NCI-H748 treated with DMSO at 0.1 percent for 48 hours (cell line): Measurements from ENCODE around the gene FFAR3.
A peak's percentile ranks its signal among the peaks of the same experiment; 100 is the strongest.
"Not testable (repeated sequence)": the region's sequence is repeated elsewhere in the genome, so short reads cannot be mapped to it uniquely, and the experiment has no call there.

Experiments used
- DNase-seq: peaks from one replicate; lab custom pipeline; 2025; lab: John Stamatoyannopoulos, UW

FFAR3 gene

DNA sequence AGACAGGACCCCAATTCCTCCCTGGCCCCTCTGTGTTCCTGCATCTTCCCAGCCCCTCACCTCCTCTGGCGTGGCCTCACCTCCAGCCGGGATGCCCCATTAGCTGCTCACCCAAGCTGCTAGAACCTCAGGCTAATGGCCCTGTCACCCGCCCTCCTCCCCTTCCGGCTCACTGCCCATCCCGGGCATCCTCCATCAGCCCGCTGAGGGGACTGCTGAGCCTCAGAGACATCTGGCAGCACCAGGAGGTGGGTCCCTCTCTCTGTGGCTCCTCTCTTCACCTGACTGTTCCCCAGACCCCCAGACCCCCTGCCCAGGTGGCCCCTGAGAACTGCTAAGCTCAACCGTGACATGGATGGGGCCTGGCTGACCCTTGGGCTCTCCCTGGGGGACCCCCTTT lies 7.7 kb upstream of the FFAR3 start:
- no peak for DNase-seq

DNA sequence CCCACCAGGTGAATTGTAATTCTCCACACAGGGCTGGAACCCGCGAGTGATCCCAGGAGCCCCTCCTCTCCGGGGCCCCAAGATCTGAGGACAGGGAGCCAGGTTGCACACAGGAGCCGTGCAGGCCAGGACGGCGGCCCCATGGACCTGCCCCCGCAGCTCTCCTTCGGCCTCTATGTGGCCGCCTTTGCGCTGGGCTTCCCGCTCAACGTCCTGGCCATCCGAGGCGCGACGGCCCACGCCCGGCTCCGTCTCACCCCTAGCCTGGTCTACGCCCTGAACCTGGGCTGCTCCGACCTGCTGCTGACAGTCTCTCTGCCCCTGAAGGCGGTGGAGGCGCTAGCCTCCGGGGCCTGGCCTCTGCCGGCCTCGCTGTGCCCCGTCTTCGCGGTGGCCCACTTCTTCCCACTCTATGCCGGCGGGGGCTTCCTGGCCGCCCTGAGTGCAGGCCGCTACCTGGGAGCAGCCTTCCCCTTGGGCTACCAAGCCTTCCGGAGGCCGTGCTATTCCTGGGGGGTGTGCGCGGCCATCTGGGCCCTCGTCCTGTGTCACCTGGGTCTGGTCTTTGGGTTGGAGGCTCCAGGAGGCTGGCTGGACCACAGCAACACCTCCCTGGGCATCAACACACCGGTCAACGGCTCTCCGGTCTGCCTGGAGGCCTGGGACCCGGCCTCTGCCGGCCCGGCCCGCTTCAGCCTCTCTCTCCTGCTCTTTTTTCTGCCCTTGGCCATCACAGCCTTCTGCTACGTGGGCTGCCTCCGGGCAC lies 6.7 kb upstream of the FFAR3 start:
- no peak for DNase-seq

GRCh38 chr19:35352177-35352447 lies 6.1 kb upstream of the FFAR3 start:
- DNase-seq, result no peak

DNA sequence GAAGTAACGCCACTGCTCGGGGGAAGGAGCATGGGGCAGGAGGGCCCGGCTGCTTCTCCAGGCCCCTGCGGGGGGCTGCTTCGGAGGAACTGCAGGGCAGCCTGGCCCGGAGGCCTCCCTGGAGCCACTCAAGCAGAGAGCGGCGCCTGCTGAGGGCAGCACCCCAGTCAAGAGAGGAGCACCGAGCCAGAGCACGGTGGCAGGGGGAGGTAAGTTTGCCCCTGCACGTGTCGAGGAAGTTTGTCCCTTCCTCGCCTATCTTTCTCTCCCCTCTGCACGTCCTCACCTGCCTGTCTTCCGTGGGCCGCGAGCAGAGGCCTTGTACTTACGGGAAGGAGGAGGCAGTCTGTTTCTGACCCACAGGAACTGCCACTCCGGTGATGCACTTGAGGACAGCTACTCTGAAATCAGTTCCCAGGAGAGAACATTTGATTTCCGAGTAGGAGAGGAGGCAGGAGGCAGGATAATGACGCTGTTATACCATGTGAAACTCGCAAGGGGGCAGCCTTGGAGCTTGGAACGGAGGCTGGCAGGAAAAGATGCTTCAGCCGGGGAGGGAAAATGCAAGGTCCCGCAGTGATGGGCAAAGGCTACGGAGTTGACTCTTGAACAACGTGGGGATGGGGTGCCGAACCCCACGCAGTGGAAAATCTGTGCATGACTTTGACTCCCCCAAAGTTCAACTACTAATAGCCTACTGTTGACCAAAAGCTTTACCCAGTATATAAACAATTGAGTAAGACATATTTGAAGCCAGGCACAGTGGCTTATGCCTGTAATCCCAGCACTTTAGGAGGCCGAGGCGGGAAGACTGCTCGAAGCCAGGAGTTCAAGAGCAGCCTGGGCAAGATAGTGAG lies 5.6 kb upstream of the FFAR3 start:
- DNase-seq, result peak; percentile 70

DNA sequence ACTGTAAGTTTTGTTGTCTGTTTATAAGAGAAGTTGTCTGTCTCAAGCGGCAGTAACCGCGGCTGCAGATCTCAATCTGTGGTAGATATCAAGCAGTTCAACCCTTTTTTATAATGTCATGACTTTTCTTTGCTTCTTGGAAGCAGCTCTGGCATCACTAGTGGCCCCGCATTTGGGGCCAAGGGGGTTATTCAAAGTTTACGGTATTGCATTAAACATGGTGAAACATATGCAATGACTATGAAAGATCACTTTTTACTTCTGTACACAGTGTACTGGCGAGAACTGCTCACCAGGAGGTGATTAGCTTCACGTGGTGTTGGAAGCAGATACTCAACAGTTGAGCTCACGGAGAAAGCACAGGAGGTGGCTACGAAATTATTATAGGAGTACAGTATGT lies 4.6 kb upstream of the FFAR3 start:
- DNase-seq, result no peak

GRCh38 chr19:35354898-35355297 lies 3.4 kb upstream of the FFAR3 start:
- DNase-seq, result no peak

- no peak for DNase-seq
Observed at GRCh38 chr19:35355791-35356460, 2.3 kb upstream of the FFAR3 start.

DNA sequence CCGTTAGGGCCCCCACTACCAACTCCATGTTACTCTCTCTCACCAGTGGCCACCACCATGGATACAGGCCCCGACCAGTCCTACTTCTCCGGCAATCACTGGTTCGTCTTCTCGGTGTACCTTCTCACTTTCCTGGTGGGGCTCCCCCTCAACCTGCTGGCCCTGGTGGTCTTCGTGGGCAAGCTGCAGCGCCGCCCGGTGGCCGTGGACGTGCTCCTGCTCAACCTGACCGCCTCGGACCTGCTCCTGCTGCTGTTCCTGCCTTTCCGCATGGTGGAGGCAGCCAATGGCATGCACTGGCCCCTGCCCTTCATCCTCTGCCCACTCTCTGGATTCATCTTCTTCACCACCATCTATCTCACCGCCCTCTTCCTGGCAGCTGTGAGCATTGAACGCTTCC lies 574 bp downstream of the FFAR3 start:
- not testable (repeated sequence) for DNase-seq

DNA sequence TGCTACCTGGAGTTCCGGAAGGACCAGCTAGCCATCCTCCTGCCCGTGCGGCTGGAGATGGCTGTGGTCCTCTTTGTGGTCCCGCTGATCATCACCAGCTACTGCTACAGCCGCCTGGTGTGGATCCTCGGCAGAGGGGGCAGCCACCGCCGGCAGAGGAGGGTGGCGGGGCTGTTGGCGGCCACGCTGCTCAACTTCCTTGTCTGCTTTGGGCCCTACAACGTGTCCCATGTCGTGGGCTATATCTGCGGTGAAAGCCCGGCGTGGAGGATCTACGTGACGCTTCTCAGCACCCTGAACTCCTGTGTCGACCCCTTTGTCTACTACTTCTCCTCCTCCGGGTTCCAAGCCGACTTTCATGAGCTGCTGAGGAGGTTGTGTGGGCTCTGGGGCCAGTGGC lies 1.1 kb downstream of the FFAR3 start:
- DNase-seq, result not testable (repeated sequence)

DNA sequence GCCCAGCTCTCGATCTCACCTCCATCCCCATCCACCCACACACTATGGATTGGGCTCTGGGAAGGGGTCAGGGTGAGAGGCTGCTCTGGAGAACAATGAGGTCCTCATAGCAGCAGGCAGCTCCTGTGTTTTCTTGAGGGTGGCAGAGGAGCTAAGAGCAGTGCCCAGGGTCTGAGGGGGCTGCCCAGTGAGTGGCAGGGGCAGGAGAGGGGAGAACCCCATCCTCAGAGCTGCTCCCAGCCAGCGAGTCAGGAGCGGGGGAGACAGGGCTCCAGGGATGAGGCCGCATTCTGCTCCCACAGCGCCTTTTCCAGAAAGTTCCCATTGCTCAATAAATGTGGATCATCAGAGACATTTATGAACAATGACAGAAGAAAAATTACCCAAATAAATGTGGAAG lies 1.8 kb downstream of the FFAR3 start:
- not testable (repeated sequence) for DNase-seq

GRCh38 chr19:35360880-35361420 lies 2.7 kb downstream of the FFAR3 start:
- no peak for DNase-seq

- no peak for DNase-seq
Observed at GRCh38 chr19:35362261-35363000, 4.2 kb downstream of the FFAR3 start.

GRCh38 chr19:35363001-35363590 lies 4.8 kb downstream of the FFAR3 start:
- DNase-seq, result no peak

DNA sequence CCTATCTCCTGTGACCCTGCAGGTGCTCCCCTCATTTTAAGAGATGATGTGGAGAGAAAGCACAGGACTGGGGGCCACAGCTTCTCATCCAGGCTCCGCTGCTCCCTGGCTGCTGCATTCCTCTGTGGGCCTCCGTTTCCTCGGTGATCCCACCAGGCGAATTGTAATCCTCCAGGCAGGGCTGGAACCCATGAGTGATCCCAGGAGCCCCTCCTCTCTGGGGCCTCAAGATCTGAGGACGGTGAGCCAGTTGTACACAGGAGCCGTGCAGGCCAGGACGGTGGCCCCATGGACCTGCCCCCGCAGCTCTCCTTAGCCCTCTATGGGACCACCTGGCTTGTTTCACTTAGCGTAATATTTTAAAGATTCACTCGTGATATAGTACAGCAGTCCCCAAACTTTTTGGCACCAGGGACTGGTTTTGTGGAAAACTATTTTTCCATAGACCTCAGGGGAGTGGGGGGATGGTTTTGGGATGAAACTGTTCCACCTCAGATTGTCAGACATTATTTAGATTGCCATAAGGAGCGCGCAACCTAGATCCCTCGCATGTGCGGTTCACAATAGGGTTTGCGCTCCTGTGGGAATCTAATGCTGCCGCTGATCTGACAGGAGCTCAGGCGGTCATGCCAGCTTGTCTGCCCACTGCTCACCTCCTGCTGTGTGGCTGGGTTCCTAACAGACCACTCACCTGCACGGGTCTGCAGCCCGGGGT lies 5.6 kb downstream of the FFAR3 start:
- DNase-seq, result no peak

DNA sequence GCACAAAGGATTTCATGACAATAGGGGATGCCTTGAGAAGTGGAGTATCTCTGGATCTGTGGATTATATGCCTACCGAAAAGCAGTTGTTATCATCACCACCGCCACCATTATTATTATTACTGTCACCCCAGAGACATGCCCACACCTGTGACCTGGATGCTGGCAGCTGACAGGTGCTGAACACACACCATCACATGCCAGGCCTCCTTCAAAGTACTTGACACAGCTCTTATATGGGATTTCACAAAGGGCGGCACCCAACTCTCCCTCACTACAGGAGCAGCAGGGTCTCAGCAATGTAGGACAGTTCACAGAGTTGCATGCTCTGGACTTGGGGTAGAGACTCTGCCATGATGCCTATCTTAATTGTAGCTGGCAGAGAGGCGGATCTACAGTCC lies 7.0 kb downstream of the FFAR3 start:
- DNase-seq, result no peak

GRCh38 chr19:35368378-35368777 lies 10.1 kb downstream of the FFAR3 start:
- DNase-seq, result no peak

- no peak for DNase-seq
Observed at GRCh38 chr19:35369522-35369921, 11.3 kb downstream of the FFAR3 start.

GRCh38 chr19:35370722-35371121 lies 12.5 kb downstream of the FFAR3 start, which contains the start of gene GPR42:
Gene GPR42 (plus strand): TSS chr19:35371068. CDS start chr19:35371360, 292 bp downstream.
- no peak for DNase-seq

GRCh38 chr19:35373492-35373891 lies 15.2 kb downstream of the FFAR3 start:
- no peak for DNase-seq

- DNase-seq, result not testable (repeated sequence)
Observed at GRCh38 chr19:35374031-35374430, 15.8 kb downstream of the FFAR3 start.
